Body of pancreas (tissue), 4 donors: ENCODE measurements around the gene PRSS22. TPM values are rescaled to one million over a fixed set of nuclear protein-coding genes. Genes with fewer than 3 reads are reported as not detected.

ENCODE experiments used
- ATAC-seq: fragments of 150-250 bp; one replicate; pipeline ENCODE4 v1.9.1; 2016
- DNase-seq, 4 donors: peaks; one replicate each; pipeline ENCODE4 v3.0.0-alpha.2; 2019
- H3K27ac ChIP-seq, 4 donors: fragments of 200-600 bp; sonication (generic); 1 replicate in 3 of 4; 2 replicates in 1 of 4; pipeline versions ENCODE4 v1.5.1 to v1.6.1; 2016 to 2019; ENCODE audit warnings: mild to moderate bottlenecking in 1 of 4, mixed read lengths in 1 of 4, moderate library complexity in 1 of 4
- H3K27me3 ChIP-seq, 2 donors: fragments of 200-600 bp; sonication (generic); one replicate each; pipeline ENCODE4 v1.6.0; 2016; ENCODE audit warnings: mild to moderate bottlenecking in 1 of 2
- H3K36me3 ChIP-seq, 2 donors: fragments of 200-600 bp; sonication (generic); replicated peaks in 1 of 2; 2 replicates each; pipeline ENCODE4 v1.5.1; 2016; ENCODE audit warnings: low read depth in 2 of 2; ENCODE audit not compliant: insufficient read depth in 1 of 2
- H3K4me1 ChIP-seq: fragments of 200-600 bp; sonication (generic); one replicate; pipeline ENCODE4 v1.6.0; 2016
- H3K4me3 ChIP-seq, 2 donors: fragments of 200-600 bp; sonication (generic); 1 replicate in 1 of 2; 2 replicates in 1 of 2; pipeline ENCODE4 v1.5.1; 2016 to 2019
- H3K9me3 ChIP-seq, 3 donors: fragments of 200-600 bp; sonication (generic); 1 replicate in 2 of 3; 2 replicates in 1 of 3; pipeline ENCODE4 v1.5.1; 2016
- POLR2A ChIP-seq, 3 donors: fragments of 450-650 bp; IDR thresholded peaks; one replicate each; pipeline ENCODE4 v1.6.1; 2016; ENCODE audit warnings: antibody characterized with exemption in 3 of 3, mild to moderate bottlenecking in 2 of 3
- WGBS, 2 donors: methylation state at CpG; one replicate each; pipeline ENCODE4 v1.1.5; 2017; 5-methylcytosine and 5-hydroxymethylcytosine counted together
- intact Hi-C: fragments of 100-400 bp; cut with DNase I; formaldehyde crosslinking; loops from one replicate; pipeline ENCODE4 v1.15.1; 2023
- total RNA-seq, 2 donors: library from RNA; depleted of rRNA; stranded (reverse); fragments of >200 nt; gene quantifications; one replicate each; pipeline ENCODE4 v1.1.0, GENCODE V29; 2016
- TF ChIP-seq, protein P1 (sequence below), 7 experiments: fragments of 450-650 bp in 4 of 7; fragments of 200-600 bp in 3 of 7; sonication (generic) in 3 of 7; IDR thresholded peaks; one replicate each; pipeline ENCODE4 v1.5.1; 2016 to 2019; ENCODE audit warnings: antibody characterized with exemption in 7 of 7

Gene PRSS22
- total RNA-seq, 2 donors from 2014 or later = 3.6 to 19.4 TPM

DNA sequence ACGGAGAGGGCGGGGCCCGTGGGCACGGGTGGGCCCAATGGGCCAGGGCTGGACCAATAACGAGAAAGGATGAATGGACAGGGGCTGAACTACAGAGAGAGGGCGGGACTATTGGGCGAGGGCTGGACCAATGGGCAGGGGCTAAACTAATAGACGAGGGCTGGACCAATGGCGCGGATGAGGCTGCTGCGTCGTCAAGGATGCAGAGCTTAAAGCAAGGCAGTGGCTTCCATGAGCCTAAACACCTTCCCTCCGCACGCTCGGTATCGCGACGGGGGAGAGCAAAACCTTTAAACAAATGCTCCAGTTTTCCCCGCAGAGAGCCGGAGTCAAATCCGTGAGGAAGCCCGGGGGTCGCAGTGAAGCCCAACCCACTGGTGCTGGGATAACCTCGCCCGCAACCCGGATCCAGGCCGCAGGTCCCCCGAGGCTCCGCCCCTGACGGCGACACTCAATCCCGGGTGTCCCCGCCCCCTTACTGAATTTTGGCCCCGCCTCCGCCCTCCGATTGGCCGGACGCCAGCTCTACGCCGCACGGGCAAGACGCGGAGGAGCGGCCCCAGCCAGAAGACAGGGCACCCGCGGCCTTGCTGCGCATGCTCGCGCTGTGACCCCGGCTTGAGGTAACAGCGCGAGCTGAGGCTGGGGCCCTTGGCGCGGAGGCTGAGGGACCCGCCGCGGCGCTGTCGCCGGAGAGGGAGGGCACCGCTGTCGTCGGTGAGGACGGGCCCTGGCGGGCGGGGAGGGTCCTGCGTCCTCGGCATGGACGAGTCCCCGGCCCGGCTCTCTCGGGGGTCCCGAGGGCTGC lies 24.9 kb upstream of the PRSS22 start, which contains the start of gene FLYWCH2:
Gene FLYWCH2 (plus strand): TSS at position 566 of the 808 bp plus-strand sequence. CDS start 13,235 bp downstream, outside the sequence.
- H3K27ac ChIP-seq = peak within 1 kb of the TSS; percentile 88 to 95 (median 91)
- peak; percentile 28 to 77 (median 77) for TF ChIP-seq POLR2A (IDR thresholded peaks at IDR 0.05)
- TF ChIP-seq, protein P1, sequence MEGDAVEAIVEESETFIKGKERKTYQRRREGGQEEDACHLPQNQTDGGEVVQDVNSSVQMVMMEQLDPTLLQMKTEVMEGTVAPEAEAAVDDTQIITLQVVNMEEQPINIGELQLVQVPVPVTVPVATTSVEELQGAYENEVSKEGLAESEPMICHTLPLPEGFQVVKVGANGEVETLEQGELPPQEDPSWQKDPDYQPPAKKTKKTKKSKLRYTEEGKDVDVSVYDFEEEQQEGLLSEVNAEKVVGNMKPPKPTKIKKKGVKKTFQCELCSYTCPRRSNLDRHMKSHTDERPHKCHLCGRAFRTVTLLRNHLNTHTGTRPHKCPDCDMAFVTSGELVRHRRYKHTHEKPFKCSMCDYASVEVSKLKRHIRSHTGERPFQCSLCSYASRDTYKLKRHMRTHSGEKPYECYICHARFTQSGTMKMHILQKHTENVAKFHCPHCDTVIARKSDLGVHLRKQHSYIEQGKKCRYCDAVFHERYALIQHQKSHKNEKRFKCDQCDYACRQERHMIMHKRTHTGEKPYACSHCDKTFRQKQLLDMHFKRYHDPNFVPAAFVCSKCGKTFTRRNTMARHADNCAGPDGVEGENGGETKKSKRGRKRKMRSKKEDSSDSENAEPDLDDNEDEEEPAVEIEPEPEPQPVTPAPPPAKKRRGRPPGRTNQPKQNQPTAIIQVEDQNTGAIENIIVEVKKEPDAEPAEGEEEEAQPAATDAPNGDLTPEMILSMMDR (IDR thresholded peaks at IDR 0.05) = peak in 4 of 7 experiments; percentile 15 to 36 (median 32)
- WGBS, 2 donors = 0% methylated on average over 11 to 65 of the region's 73 CpGs

GRCh38 chr16:2881783-2882649 lies 24.0 kb upstream of the PRSS22 start:
- intact Hi-C loops = no loop called here
- 3 to 8% methylated on average over 31 to 52 of the region's 52 CpGs for WGBS, 2 donors
- peaks cover 19% of the 10 kb centered on the region for H3K4me1 ChIP-seq
- no peaks in the 10 kb centered on the region for H3K27me3 ChIP-seq
- H3K27ac ChIP-seq = peak overlapping the region; percentile 88 to 95 (median 91)
- H3K4me3 ChIP-seq = peak overlapping the region; percentile 30 to 58
- H3K9me3 ChIP-seq = no peaks in the 10 kb centered on the region
- no peaks in the 10 kb centered on the region for H3K36me3 ChIP-seq
- peak; percentile 11 for ATAC-seq
- peak in 1 of 3 donors; percentile 20 for TF ChIP-seq POLR2A (IDR thresholded peaks at IDR 0.05)
- TF ChIP-seq, protein P1 (IDR thresholded peaks at IDR 0.05) = no peak
- peak; percentile 52 to 57 (median 56) for DNase-seq

More for the DNA sequence above, 24.9 kb upstream of the PRSS22 start, which contains the start of gene FLYWCH2:
- Histone ChIP-seq H3K27me3 (no peaks in the 10 kb centered on the region), H3K36me3 (no peaks in the 10 kb centered on the region), H3K4me3 (peak within 1 kb of the TSS; percentile 55 to 58), H3K9me3 (no peaks in the 10 kb centered on the region), H3K4me1 (peaks cover 19% of the 10 kb centered on the region)
- peak; percentile 98 to 99 (median 99) for DNase-seq
- intact Hi-C loops = no loop called here
- peak; percentile 94 for ATAC-seq

DNA sequence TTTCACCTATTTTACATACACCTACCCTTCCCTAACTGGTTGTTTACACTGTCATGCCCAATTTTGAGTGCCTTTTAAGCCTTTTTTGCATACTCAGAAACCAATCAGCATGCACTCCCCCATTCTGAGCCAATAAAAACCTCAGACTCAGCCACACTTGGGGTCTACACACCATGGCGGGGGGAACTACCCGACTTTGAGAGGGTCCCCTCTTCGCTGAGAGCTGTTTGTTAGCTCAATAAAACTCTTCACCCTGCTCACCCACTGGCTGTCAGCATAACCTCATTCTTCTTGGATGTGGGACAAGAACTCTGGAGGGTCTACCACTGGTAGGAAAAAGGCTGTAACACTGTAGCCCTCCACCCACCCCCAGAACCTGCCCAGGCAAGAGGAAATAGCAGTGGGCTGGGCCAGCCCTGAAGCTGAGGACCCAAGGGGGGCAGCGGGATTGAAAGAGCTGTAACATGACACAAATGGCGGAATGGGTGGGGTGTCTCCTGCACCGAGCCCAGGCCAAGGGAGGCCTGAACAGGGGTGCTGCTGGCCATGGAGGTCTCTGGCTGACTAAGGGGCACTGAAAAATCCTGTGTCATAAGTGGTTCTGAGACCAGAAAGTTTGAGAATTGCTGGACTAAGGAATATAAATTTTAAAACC lies 22.0 kb upstream of the PRSS22 start:
- no peak for ATAC-seq

DNA sequence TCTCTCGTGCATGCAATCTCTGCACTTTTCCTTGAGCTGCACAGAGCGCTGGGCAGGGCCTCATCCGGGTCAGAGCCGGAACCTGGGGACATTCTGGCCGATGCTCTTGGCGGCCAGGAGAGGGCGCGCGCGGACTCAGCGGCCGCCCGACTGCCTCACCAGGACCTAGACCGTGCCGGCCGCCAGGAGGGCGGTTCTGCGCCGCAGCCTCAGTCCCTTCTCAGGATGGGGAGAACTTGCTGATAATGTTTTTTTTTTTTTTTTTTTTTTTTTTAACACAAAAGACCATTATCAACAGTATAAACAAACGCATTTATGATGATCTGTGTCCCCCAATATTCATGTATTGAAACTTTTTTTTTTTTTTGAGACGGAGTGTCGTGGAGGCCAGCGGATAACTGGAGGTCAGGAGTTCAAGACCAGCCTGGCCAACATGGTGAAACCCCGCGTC lies 17.0 kb upstream of the PRSS22 start:
- DNase-seq = peak; percentile 80 to 85 (median 83)
- H3K27me3 ChIP-seq = no peaks in the 10 kb centered on the region
- H3K4me3 ChIP-seq = no peak overlapping the region
- ATAC-seq = peak; percentile 99
- intact Hi-C loops = loop anchor here (5.0 kb wide), 1 partner anchor 37 kb away; the partner anchor contains the start of gene FLYWCH1
- TF ChIP-seq, protein P1 (IDR thresholded peaks at IDR 0.05) = peak; percentile 91 to 99 (median 97)
- no peak for TF ChIP-seq POLR2A (IDR thresholded peaks at IDR 0.05)
- no peak overlapping the region for H3K27ac ChIP-seq
- peaks cover 4% of the 10 kb centered on the region for H3K4me1 ChIP-seq
- no peaks in the 10 kb centered on the region for H3K9me3 ChIP-seq
- no peaks in the 10 kb centered on the region for H3K36me3 ChIP-seq
- WGBS, 2 donors = 8 to 10% methylated on average over 25 of the region's 25 CpGs

More for the DNA sequence above, 22.0 kb upstream of the PRSS22 start:
- TF ChIP-seq, protein P1 (IDR thresholded peaks at IDR 0.05) = no peak
- TF ChIP-seq POLR2A (IDR thresholded peaks at IDR 0.05) = no peak
- Histone ChIP-seq H3K4me3 (no peak overlapping the region), H3K9me3 (no peaks in the 10 kb centered on the region), H3K27me3 (no peaks in the 10 kb centered on the region), H3K4me1 (peaks cover 19% of the 10 kb centered on the region), H3K36me3 (no peaks in the 10 kb centered on the region), H3K27ac (no peak overlapping the region)
- no peak for DNase-seq
- intact Hi-C loops = loop anchor here (5.0 kb wide), 1 partner anchor 32 kb away; the partner anchor contains the start of gene FLYWCH1
- 67 to 72% methylated on average over 5 to 6 of the region's 6 CpGs for WGBS, 2 donors
